HG02943 (cell line): ENCODE results near the gene BCLAF3.
A peak's percentile ranks its signal among the peaks of the same experiment; 100 is the strongest.

Experiments
- ATAC-seq: cut with Tn5 transposase; IDR thresholded peaks from one replicate; pipeline ENCODE4 v1.9.1; 2021; ENCODE audit warnings: mild to moderate bottlenecking, low read depth, moderate library complexity; ENCODE audit not compliant: unreplicated experiment

The BCLAF3 gene

DNA sequence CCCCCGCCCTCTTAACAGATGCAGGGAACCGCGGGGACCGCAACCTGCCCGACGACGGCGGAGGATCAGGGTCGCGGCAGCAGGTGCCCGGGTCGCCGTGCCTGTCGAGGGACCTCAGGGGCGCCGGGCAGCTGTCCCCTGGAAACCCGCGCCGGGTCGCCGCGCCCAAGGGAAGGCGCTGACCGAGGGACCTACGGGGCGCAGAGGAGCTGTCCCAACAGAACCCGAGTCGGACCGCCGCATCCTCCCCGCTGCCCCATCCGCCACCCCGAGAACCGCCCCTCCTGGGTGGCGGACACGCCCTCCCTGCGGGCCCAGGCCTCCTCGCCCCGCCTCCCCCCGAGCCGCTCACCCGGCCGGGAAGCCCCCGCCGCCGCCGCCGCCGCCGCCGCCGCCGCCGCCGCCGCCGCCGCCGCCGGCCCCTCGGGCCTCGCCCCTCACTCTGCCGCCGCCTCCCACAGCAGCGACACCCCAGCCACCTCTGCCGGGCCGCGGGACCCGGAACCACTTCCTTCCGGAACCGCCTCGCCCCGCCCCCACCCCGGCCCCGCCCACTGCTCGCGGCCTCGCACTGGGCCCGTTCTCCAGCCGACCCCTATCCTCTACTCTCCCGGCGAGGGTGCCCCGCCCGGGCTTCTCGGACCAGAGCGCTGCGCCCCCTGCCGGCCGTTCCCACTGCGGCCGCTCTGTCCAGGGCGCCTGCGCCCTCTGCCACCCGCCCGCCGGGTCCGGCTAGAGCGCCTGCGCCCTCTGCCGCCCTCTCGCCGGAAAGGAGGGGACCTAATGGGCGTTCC is at the start of gene BCLAF3:
Gene BCLAF3, minus strand, starts transcription at position 506 of the 794 bp plus-strand sequence. CDS start 20,797 bp downstream, outside the sequence.
- peak; percentile 81 for ATAC-seq

DNA sequence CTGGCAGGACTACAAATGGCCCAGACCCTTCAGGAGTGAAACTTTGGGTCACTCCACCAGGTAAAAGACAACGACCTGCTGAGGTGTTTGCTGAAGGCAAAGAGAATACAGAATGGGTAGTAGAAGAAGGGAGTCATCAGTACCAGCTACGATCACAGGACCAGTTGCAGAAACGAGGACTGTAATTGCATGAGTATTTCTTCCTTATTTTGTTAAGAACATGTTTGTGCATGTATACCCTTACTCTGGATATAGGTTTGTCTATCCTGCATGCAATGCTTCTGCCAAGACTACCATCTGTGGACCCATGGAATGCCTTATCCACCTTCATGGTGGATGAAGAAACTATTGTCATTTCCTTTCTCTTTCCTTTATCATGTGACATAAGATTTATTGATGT is 48.1 kb upstream of the BCLAF3 start:
- no peak for ATAC-seq

DNA sequence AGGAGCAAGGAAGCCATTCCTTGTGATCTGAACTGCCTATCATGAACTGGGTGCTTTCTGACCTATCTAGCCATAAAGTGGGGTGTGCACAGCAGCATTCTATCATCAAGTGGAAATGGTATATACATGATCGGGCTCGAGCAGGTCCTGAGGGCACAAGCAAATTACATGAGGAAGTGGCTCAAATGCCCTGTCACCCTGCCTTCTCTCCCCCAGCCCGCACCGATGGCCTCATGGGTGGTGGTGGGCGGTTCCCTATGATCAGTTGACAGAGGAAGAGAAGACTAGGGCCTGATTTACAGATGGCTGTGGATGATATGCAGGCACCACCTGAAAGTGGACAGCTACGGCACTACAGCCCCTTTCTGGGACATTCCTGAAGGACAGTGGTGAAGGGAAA is 46.3 kb upstream of the BCLAF3 start:
- ATAC-seq = no peak

DNA sequence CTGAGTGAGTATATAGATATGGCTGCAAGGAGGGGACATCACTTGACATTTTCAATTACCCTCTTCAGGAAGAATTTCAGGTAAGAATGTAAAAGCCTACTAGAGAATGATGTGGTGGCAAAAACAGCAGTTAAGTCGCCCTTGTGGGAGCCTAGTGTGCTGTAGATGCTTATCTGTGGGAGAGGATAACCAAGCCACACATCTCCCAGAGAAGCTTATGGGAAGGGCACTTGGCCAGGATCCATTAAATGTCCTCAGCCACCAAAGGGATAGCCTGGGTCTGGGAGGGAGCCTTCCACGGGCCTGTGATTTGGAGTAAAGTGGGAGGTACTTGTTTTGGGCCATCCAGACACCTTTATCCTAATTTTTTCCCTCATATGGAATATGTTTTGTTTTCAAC is 41.3 kb upstream of the BCLAF3 start:
- ATAC-seq = no peak

DNA sequence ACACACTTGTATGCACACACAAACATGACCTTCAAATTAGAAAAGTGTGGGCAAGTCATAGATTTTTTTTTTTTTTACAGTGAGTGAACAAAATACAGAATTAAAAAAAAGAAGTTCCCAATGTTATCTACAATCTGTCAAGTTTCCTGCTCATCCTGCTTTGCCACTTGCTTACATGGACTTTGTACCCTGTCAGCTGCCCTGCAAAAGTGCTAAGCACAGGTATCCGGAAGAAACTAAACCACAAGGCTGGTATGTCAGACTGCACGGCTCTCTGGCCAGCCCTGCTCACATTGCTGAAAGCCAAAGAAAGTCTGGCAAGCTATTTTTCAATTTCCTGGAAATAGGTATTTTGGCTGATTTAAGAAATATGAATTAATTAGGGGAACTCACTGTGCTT is 38.9 kb upstream of the BCLAF3 start:
- peak; percentile 79 for ATAC-seq

DNA sequence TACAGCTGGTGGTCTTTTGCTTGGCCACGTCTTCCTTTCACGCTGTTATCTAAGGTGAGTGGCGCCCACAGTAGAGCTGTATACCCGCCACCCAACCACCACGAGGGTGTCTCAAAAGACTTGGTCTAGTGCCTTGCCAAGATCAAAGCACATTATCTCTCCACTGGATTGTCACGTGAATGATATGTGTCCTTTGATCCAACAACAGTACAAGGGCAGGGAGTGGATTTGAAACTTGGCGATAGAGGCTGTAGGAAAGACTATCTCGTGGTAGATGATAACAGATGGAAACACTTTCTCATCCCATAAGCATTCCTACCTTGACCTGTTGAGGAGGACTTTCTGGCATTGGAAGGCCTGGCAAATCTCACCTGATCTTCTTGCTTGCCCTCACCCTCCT is 37.7 kb upstream of the BCLAF3 start:
- ATAC-seq = no peak

DNA sequence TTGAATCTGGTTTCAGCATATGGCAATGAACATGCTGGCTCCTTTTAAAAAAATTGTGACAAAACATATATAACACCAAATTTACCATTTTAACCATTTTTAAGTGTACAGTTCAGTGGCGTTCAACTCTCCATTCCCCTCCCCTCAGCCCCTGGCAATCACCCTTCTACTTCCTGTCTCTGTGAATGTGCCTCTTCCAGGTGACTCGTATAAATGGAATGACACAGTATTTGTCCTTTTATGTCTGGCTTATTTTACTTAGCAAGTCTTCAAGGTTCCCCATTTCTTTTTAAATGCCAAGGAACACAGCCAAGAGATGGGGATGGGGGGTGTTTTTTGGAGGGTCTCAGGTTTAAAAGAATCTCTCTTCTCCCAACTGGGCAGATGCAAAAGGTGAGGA is 35.4 kb upstream of the BCLAF3 start:
- no peak for ATAC-seq

DNA sequence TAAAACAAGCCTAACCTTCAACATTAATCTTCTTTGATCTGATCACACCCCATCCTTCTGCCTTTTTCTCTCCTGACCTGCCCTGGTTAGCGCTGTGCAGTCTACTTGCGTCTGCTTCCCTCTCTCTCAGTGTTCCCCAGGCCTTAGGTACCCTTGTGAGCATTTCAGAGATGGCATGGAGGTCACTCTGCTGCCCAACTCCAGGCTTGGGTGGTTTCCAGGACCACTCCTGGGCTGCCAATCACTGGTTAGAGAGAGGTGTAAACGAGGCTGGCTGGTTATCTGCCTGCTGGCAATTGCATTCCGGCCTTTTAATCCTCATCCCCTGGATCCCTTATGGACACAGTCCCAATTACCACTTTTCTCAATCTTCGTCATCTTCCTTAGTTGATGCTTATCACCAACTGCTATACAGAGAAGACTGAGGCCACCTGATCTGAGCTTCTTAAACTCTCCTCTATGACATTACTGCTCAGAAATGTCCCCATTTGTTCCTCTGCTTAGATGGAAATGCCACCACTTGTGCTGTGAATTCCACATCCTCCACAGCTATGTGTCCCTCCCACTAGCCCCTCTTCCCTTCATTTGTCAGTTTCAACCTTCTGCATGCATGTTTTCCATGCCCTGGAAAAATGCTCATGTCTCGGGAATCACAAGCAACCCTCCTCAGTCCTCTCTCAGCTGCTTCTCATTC is 29.0 kb upstream of the BCLAF3 start:
- ATAC-seq = no peak

DNA sequence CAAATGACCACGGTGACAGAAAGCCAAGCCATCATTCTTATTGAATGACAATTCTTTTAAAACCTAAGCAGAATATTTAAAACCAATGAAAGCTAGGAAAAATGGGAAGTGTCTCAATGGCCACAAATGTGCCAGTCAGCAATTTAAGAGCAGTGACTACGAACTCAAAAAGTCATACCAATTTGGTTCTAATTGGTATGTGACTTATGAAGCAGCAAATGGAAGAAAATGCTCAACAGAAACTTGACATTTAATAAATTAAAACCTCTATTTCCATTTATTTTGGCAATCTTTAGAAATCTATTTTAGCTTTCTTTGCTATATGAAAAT is 25.7 kb upstream of the BCLAF3 start:
- no peak for ATAC-seq

DNA sequence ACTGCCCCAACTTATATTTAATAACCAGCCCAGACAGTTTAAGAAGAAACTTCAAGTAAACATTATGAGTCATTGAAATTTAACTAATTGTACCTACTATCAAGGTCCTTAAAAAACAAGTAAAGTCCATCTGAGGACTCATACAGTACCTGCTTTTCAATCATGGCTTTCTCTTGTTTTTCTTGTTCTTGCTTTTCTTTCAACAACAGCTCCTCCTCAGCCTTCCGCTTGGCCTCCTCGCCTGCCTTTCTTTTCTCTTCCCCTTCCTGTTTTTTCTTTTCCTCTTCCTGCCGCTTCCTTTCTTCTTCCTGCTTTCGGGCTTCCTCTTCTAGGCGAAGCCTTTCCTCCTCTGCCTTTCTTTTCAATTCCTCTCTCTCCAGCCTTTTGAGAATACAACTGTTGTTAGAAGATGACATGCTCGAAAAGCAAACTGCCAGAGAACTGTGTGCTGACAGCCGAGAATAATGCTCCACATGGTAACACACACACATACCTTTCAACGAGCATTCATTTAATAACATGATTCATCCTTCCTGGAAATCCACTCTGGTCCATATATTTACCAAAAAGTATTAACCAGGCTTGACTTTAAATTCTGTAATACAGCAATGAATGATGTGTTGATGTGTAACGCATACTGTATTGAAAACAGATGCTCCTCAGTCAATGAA is 25.2 kb upstream of the BCLAF3 start:
- no peak for ATAC-seq

DNA sequence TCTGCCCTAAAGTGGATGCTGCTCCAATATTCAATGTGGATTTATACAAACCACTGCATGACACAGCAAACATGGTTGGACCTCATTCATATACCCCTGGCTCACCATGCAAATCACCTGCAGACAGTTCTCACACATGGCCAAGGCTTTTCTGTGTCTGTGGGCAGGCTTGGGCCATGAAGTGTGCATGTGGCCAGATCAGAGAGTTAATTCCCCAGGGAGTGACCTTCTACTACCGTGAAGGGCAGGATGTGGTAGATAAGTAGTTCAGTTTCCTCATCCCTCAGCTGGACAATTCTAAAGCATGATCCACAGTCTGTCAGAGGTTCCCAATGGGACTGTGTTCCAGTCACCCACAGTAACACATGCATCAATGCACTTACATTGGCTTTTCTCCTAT is 24.6 kb upstream of the BCLAF3 start:
- ATAC-seq = peak; percentile 67

DNA sequence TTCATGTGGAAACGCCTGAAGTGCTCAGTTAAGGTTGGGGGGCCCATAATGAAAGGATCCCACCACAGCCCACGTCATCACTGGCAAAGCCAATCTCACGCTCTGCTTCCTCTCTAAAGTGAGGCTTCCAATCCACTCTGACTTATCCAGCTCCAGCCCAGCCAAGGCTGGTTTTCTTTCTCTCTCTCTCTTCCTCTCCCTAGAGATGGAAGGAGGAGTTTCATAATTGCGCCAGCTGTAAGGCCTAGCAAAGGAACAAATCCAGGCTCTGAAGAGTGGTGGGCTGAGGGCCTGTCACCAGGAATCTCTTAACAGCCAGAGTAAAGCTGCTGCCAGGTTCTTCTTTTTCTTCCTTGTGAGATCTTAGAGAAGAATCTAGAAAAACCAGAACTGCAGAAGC is 20.7 kb upstream of the BCLAF3 start:
- ATAC-seq = no peak

DNA sequence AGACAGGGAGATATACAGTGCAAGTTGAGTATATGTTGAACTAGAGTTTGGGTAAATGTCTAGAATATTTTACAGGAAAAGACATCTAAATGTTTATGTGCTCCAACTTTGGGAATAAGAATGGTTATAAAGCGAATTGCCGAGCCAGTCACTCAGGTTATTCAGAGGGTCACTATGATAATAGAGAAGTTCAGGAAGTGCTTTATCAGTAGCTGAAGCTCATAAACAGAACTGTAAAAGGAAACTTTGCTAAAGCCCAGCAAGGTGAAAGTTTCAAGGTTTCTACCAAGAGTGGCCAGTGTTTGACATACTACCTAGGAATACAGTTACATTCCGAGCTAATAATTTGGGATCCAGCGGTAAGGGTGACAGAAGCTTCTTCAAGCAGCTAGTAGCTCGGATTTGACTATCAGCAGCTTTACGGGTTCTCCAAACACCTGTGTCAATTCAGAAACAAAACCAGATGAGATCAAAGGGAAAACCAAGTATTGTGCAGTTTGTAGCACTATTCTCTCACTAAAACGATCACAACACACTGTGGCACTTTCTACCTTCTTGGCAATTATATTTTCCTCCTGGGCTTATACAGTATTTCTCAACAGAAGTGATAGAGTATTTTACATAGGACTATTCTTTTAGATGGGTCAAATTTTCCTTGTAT is 17.2 kb upstream of the BCLAF3 start:
- ATAC-seq = no peak

DNA sequence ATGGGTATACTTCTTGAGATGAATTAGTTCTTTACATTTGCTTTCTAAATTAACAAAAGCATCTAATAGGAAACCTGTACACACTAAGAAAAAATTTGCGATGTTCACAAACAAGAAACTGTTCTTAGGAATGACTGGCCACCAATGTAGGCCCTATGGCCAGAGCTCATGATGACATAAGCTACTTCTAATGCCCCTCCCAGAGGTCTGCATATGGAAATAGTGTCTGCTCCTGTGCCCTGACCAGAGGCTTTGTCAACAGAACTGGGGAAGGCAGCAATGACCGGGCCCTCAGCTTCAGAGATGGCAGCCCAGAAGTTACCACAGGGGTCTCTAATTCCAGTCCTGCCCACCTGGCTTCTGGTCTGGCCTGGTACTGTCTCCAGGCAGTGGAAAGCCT is 15.0 kb upstream of the BCLAF3 start:
- no peak for ATAC-seq

DNA sequence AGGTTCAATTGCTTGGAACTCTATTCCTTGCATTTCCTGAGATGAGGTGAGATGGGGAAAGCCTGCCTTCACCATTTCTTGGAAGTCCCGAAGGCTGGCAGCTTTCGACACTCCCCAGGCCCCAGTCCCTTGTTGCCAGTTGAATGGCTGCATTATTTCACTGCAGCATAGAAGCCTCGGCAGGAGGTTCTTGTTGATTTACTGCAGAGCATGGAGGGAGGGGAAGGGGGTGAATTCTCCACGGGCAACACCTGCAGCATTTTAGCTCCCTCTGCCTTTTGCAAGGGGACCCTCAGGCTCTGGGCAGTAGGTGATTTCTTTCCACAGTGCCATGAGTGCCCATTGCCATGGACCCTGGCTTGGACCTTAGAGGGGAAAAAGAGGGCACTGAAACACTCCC is 10.7 kb upstream of the BCLAF3 start:
- ATAC-seq = no peak

DNA sequence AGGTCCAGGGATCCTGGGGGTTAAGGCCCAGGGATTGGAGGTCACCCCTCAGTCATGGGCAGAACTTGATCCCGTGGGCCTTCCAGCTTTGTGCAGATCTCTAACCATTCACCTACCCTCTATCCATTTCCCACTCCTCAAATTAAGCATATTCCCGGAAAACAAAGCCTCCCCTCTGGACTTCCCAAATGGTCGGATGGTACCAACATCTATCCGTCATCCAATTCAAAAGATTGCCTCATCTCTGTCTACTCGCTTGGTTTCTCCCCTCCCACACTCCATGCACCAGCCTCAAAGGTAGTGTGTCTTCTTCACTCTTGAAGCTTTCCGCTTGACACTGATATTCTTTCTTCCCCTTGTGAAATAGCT is 473 bp upstream of the BCLAF3 start:
- ATAC-seq = no peak

DNA sequence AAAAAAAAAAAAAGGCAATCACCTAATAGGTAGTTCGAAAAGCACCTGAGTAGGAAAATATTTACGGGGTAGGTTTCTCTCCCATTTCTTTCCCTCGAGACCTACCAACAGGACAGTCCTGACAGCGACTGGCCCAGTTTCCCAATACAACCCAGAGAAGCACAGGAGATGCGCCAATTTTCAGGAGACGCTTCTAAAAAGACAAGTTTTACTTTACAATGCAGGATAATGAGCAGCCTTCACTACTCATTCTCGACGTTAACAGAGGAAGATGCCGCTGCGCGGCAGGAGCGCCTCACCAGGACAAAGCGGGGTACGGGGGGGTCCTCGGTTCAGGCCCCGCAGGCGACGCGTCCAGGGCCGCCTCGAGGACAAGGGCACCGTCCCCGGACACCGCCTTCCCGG is 708 bp downstream of the BCLAF3 start:
- peak; percentile 28 for ATAC-seq

DNA sequence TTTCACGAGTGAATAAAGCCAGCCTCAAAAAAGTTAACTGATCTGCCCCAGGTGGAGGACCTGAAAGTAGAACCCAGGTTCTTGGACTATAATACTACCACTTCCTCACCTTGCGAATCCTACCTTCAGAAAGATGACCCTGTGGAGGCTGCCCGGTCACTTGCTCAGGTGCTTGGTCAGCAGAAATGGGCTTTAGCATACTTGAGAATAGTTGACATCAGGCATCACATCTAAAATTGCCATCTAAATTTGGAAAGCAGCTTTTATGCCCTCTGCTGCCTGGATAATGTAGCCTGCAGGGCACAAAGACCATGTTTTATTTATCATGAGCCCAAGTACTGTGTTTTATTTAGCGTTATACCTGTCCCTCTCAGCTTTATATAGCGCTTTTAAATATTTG is 3.0 kb downstream of the BCLAF3 start:
- no peak for ATAC-seq

DNA sequence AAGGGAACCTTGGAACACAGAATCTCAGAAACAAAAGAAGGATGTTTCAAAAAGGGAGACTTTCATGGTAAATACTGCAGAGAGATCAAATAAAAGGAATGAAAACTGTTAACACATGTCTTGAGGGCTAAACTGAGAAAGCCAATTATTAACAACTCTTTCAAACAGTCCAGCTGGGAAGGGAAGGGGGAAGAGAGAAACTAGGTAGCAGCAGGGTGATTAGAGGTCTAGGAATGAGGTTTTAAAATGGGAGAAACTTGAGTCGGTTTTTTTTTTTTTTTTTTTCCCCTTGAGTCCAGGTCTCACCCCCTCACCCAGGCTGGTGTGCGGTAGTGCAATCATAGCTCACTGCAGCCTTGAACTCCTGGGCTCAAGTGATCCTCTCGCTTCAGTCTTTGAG is 4.3 kb downstream of the BCLAF3 start:
- ATAC-seq = no peak

DNA sequence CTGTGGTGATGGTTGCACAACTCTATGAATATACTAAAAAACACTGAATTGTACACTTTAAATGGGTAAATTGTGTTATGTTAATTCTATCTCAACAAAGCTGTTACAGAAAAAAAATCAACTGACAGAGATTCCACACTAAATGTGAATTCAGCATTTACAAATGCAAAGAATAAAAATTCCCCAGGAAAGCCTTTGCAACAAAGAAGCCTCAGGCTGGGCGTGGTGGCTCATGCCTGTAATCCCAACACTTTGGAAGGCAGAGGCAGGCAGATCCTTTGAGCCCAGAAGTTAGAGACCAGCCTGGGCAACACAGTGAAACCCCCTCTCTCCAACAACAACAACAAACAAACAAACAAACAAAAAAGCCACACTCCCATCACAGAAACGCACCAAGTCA is 8.9 kb downstream of the BCLAF3 start:
- ATAC-seq = no peak

DNA sequence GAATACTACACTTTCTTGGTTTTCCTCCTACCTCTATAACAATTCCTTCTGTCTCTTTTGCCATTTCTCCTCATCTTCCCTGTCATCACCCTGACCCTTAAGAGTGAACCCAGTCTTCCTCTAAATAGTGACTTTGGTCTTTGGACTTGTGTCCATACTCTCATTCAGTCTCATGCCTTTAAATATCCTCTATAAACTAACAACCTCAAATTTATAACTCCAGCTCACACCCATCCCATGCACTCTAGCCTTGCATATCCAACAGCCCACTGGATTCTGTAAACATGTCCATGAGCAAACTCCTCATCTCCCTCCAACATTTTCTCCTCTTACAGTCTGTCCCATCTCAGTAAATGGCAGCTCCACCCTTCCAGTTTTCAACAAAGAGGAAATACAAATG is 15.0 kb downstream of the BCLAF3 start:
- ATAC-seq = no peak
